ENCODE data around the gene LMNTD2. TPM values are rescaled to one million over a fixed set of nuclear protein-coding genes. Genes with fewer than 3 reads are reported as not detected.
A peak's percentile ranks its signal among the peaks of the same experiment; 100 is the strongest.

Gene LMNTD2
- total and polyA plus RNA-seq, 2 experiments from 2014 or later: 7.3 to 15.9 TPM

GRCh38 chr11:506995-507726, 53.4 kb downstream of the LMNTD2 start, which contains the start of gene RNH1:
RNH1 (minus strand) TSS chr11:507242; CDS start chr11:502162, 5,080 bp downstream.
- Histone ChIP-seq H3K9me2 (replicated peaks; ENCODE audit: insufficient read depth) (no peaks in the 10 kb centered on the region), H3K9me3 (ENCODE audit: low read depth) (no peaks in the 10 kb centered on the region), H3K79me2 (peaks cover 56% of the 10 kb centered on the region), H3K4me1 (ENCODE audit: insufficient read depth) (peaks cover 16% of the 10 kb centered on the region), H3K4me2 (peak within 1 kb of the TSS; percentile 95), H3K27ac (peak within 1 kb of the TSS; percentile 100), H3K36me3 (replicated peaks; ENCODE audit: insufficient read depth, low read depth) (no peaks in the 10 kb centered on the region), H2AFZ (peak within 1 kb of the TSS; percentile 73), H3K4me3 (peak within 1 kb of the TSS; percentile 76), H3K27me3 (no peaks in the 10 kb centered on the region), H4K20me1 (ENCODE audit: insufficient read depth, poor library complexity, severe bottlenecking) (peaks cover 8% of the 10 kb centered on the region)
- TF ChIP-seq EZH2phosphoT487 (IDR thresholded peaks at IDR 0.05; ENCODE audit: low read depth, severe bottlenecking, unreplicated experiment) (no peak), EZH2 (IDR thresholded peaks at IDR 0.05; ENCODE audit: borderline replicate concordance) (no peak)
- TF ChIP-seq, protein P1, sequence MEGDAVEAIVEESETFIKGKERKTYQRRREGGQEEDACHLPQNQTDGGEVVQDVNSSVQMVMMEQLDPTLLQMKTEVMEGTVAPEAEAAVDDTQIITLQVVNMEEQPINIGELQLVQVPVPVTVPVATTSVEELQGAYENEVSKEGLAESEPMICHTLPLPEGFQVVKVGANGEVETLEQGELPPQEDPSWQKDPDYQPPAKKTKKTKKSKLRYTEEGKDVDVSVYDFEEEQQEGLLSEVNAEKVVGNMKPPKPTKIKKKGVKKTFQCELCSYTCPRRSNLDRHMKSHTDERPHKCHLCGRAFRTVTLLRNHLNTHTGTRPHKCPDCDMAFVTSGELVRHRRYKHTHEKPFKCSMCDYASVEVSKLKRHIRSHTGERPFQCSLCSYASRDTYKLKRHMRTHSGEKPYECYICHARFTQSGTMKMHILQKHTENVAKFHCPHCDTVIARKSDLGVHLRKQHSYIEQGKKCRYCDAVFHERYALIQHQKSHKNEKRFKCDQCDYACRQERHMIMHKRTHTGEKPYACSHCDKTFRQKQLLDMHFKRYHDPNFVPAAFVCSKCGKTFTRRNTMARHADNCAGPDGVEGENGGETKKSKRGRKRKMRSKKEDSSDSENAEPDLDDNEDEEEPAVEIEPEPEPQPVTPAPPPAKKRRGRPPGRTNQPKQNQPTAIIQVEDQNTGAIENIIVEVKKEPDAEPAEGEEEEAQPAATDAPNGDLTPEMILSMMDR (IDR thresholded peaks at IDR 0.05; ENCODE audit: poor library complexity): no peak
- DNase-seq (ENCODE audit: low spot score): peak; percentile 99
- WGBS (ENCODE audit: low lambda C conversion rate, missing lambda C conversion rate): 4% methylated on average over 29 of the region's 93 CpGs

GRCh38 chr11:506238-506994, 54.1 kb downstream of the LMNTD2 start:
- H3K9me2 ChIP-seq (replicated peaks; ENCODE audit: insufficient read depth): no peaks in the 10 kb centered on the region
- WGBS (ENCODE audit: low lambda C conversion rate, missing lambda C conversion rate): under 1% methylated on average over 52 of the region's 71 CpGs
- no peaks in the 10 kb centered on the region for H3K9me3 ChIP-seq (ENCODE audit: low read depth)
- peak overlapping the region; percentile 95 for H3K4me2 ChIP-seq
- H3K27me3 ChIP-seq: no peaks in the 10 kb centered on the region
- no peak for TF ChIP-seq EZH2 (IDR thresholded peaks at IDR 0.05; ENCODE audit: borderline replicate concordance)
- TF ChIP-seq EZH2phosphoT487 (IDR thresholded peaks at IDR 0.05; ENCODE audit: low read depth, severe bottlenecking, unreplicated experiment): no peak
- TF ChIP-seq, protein P1 (IDR thresholded peaks at IDR 0.05; ENCODE audit: poor library complexity): no peak
- peaks cover 8% of the 10 kb centered on the region for H4K20me1 ChIP-seq (ENCODE audit: insufficient read depth, poor library complexity, severe bottlenecking)
- peaks cover 60% of the 10 kb centered on the region for H3K79me2 ChIP-seq
- peak overlapping the region; percentile 76 for H3K4me3 ChIP-seq
- no peaks in the 10 kb centered on the region for H3K36me3 ChIP-seq (replicated peaks; ENCODE audit: insufficient read depth, low read depth)
- peak overlapping the region; percentile 100 for H3K27ac ChIP-seq
- H3K4me1 ChIP-seq (ENCODE audit: insufficient read depth): peaks cover 16% of the 10 kb centered on the region
- H2AFZ ChIP-seq: peak overlapping the region; percentile 51
- peak; percentile 99 for DNase-seq (ENCODE audit: low spot score)

GRCh38 chr11:504994-505344, 55.6 kb downstream of the LMNTD2 start:
- no peak for DNase-seq (ENCODE audit: low spot score)
- Histone ChIP-seq H3K4me1 (ENCODE audit: insufficient read depth) (peaks cover 16% of the 10 kb centered on the region), H3K9me2 (replicated peaks; ENCODE audit: insufficient read depth) (no peaks in the 10 kb centered on the region), H3K4me3 (no peak overlapping the region), H3K79me2 (peaks cover 59% of the 10 kb centered on the region), H3K36me3 (replicated peaks; ENCODE audit: insufficient read depth, low read depth) (no peaks in the 10 kb centered on the region), H2AFZ (no peak overlapping the region), H4K20me1 (ENCODE audit: insufficient read depth, poor library complexity, severe bottlenecking) (peaks cover 12% of the 10 kb centered on the region), H3K9me3 (ENCODE audit: low read depth) (no peaks in the 10 kb centered on the region), H3K27me3 (no peaks in the 10 kb centered on the region), H3K27ac (peak overlapping the region; percentile 100), H3K4me2 (peak overlapping the region; percentile 88)
- WGBS (ENCODE audit: low lambda C conversion rate, missing lambda C conversion rate): 95% methylated on average over 7 of the region's 7 CpGs
- TF ChIP-seq, protein P1 (IDR thresholded peaks at IDR 0.05; ENCODE audit: poor library complexity): no peak
- TF ChIP-seq EZH2 (IDR thresholded peaks at IDR 0.05; ENCODE audit: borderline replicate concordance): no peak
- TF ChIP-seq EZH2phosphoT487 (IDR thresholded peaks at IDR 0.05; ENCODE audit: low read depth, severe bottlenecking, unreplicated experiment): no peak

MicroRNAs within 50 kb of the gene (microRNA counts, 767-probe panel; counts per million panel counts)
- not detected for microRNA hsa-miR-210

Small RNA genes lying within 50 kb of the gene (microRNA-seq; reads per million reads assigned to microRNA genes)
- gene MIR210: 868 reads per million, percentile 77 among the genes with 10 or more reads in this experiment

Small RNA genes lying within 50 kb of the gene (small RNA-seq; reads per million reads assigned to genes)
- 39.3 reads per million, percentile 97 among the genes with 10 or more reads in this experiment for gene MIR210

Other genes starting within 250 kb of the LMNTD2 start
- gene IFITM1, start 246.7 kb downstream of the LMNTD2 start, total RNA-seq: 98.0 and 98.9 TPM in 2 replicates
- gene IFITM1, start 246.7 kb downstream of the LMNTD2 start, polyA plus RNA-seq: 159 and 201 TPM in 2 replicates
- gene IFITM3, start 239.9 kb downstream of the LMNTD2 start, total RNA-seq: 166 and 182 TPM in 2 replicates
- 2,035 and 2,121 TPM in 2 replicates for gene IFITM3, start 239.9 kb downstream of the LMNTD2 start, polyA plus RNA-seq
- 27.8 and 38.8 TPM in 2 replicates for gene B4GALNT4, start 191.2 kb downstream of the LMNTD2 start, total RNA-seq
- gene B4GALNT4, start 191.2 kb downstream of the LMNTD2 start, polyA plus RNA-seq: 30.0 and 44.6 TPM in 2 replicates
- 55.6 and 62.1 TPM in 2 replicates for gene PKP3, start 166.5 kb downstream of the LMNTD2 start, total RNA-seq
- 89.5 and 91.3 TPM in 2 replicates for gene PKP3, start 166.5 kb downstream of the LMNTD2 start, polyA plus RNA-seq
- gene SIGIRR, start 145.7 kb downstream of the LMNTD2 start, total RNA-seq: 42.4 and 52.1 TPM in 2 replicates
- gene SIGIRR, start 145.7 kb downstream of the LMNTD2 start, polyA plus RNA-seq: 77.4 and 85.3 TPM in 2 replicates
- 19.5 and 21.2 TPM in 2 replicates for gene ANO9, start 118.7 kb downstream of the LMNTD2 start, total RNA-seq
- 34.9 and 35.7 TPM in 2 replicates for gene ANO9, start 118.7 kb downstream of the LMNTD2 start, polyA plus RNA-seq
- gene PTDSS2, start 110.5 kb downstream of the LMNTD2 start, total RNA-seq: 29.7 and 31.5 TPM in 2 replicates
- gene PTDSS2, start 110.5 kb downstream of the LMNTD2 start, polyA plus RNA-seq: 50.6 and 50.8 TPM in 2 replicates
- 87.5 and 105 TPM in 2 replicates for gene RNH1, start 53.5 kb downstream of the LMNTD2 start, total RNA-seq
- 199 and 200 TPM in 2 replicates for gene RNH1, start 53.5 kb downstream of the LMNTD2 start, polyA plus RNA-seq
- gene HRAS, start 25.2 kb downstream of the LMNTD2 start, total RNA-seq: 19.3 and 28.4 TPM in 2 replicates
- gene HRAS, start 25.2 kb downstream of the LMNTD2 start, polyA plus RNA-seq: 57.9 and 84.0 TPM in 2 replicates
- 0.64 and 1.6 TPM in 2 replicates for gene LRRC56, start 23.2 kb downstream of the LMNTD2 start, total RNA-seq
- gene LRRC56, start 23.2 kb downstream of the LMNTD2 start, polyA plus RNA-seq: 0.40 and 1.2 TPM in 2 replicates
- gene RASSF7, start 232 bp upstream of the LMNTD2 start, total RNA-seq: 47.6 and 75.8 TPM in 2 replicates
- gene RASSF7, start 232 bp upstream of the LMNTD2 start, polyA plus RNA-seq: 104 and 130 TPM in 2 replicates
- gene PHRF1, start 15.7 kb upstream of the LMNTD2 start, total RNA-seq: 25.6 and 26.9 TPM in 2 replicates
- 25.6 TPM in 2 replicates for gene PHRF1, start 15.7 kb upstream of the LMNTD2 start, polyA plus RNA-seq
- gene IRF7, start 55.2 kb upstream of the LMNTD2 start, total RNA-seq: 9.3 and 10.4 TPM in 2 replicates
- 24.6 and 30.4 TPM in 2 replicates for gene IRF7, start 55.2 kb upstream of the LMNTD2 start, polyA plus RNA-seq
- gene CDHR5, start 64.2 kb upstream of the LMNTD2 start, total RNA-seq: 91.5 and 114 TPM in 2 replicates
- gene CDHR5, start 64.2 kb upstream of the LMNTD2 start, polyA plus RNA-seq: 142 and 166 TPM in 2 replicates
- not detected in 2 replicates for gene SCT, start 66.4 kb upstream of the LMNTD2 start, total RNA-seq
- gene SCT, start 66.4 kb upstream of the LMNTD2 start, polyA plus RNA-seq: 20.5 and 21.7 TPM in 2 replicates
- gene DRD4, start 76.5 kb upstream of the LMNTD2 start, total RNA-seq: not detected in 2 replicates
- 1.1 and 2.9 TPM in 2 replicates for gene DRD4, start 76.5 kb upstream of the LMNTD2 start, polyA plus RNA-seq
- gene DEAF1, start 134.5 kb upstream of the LMNTD2 start, total RNA-seq: 27.2 and 41.5 TPM in 2 replicates
- gene DEAF1, start 134.5 kb upstream of the LMNTD2 start, polyA plus RNA-seq: 59.1 and 75.1 TPM in 2 replicates
- gene TMEM80, start 135.1 kb upstream of the LMNTD2 start, total RNA-seq: 23.8 and 26.7 TPM in 2 replicates
- 35.5 and 38.1 TPM in 2 replicates for gene TMEM80, start 135.1 kb upstream of the LMNTD2 start, polyA plus RNA-seq
- 135 and 157 TPM in 2 replicates for gene EPS8L2, start 145.5 kb upstream of the LMNTD2 start, total RNA-seq
- gene EPS8L2, start 145.5 kb upstream of the LMNTD2 start, polyA plus RNA-seq: 310 and 339 TPM in 2 replicates
- gene TALDO1, start 186.7 kb upstream of the LMNTD2 start, total RNA-seq: 132 and 137 TPM in 2 replicates
- 161 and 178 TPM in 2 replicates for gene TALDO1, start 186.7 kb upstream of the LMNTD2 start, polyA plus RNA-seq
- 21.4 and 24.2 TPM in 2 replicates for gene GATD1, start 216.7 kb upstream of the LMNTD2 start, total RNA-seq
- 21.6 and 29.0 TPM in 2 replicates for gene GATD1, start 216.7 kb upstream of the LMNTD2 start, polyA plus RNA-seq
- not detected in 2 replicates for gene CEND1, start 229.4 kb upstream of the LMNTD2 start, total RNA-seq
- 0.39 TPM in 1 of 2 replicates, not detected in the other for gene CEND1, start 229.4 kb upstream of the LMNTD2 start, polyA plus RNA-seq
- gene SLC25A22, start 237.5 kb upstream of the LMNTD2 start, total RNA-seq: 11.1 and 16.2 TPM in 2 replicates
- 19.7 and 23.7 TPM in 2 replicates for gene SLC25A22, start 237.5 kb upstream of the LMNTD2 start, polyA plus RNA-seq
- 7.1 and 11.1 TPM in 2 replicates for gene PIDD1, start 244.5 kb upstream of the LMNTD2 start, total RNA-seq
- 16.3 and 29.5 TPM in 2 replicates for gene PIDD1, start 244.5 kb upstream of the LMNTD2 start, polyA plus RNA-seq
- 342 and 401 TPM in 2 replicates for gene RPLP2, start 249.2 kb upstream of the LMNTD2 start, total RNA-seq
- gene RPLP2, start 249.2 kb upstream of the LMNTD2 start, polyA plus RNA-seq: 468 and 539 TPM in 2 replicates